HepG2 (cell line): Measurements from ENCODE around the gene KATNB1. TPM values are rescaled to one million over a fixed set of nuclear protein-coding genes. Genes with fewer than 3 reads are reported as not detected.
A peak's percentile ranks its signal among the peaks of the same experiment; 100 is the strongest.

Source experiments
- ADNP ChIP-seq: sonication (generic); formaldehyde crosslinking; IDR thresholded peaks from 2 replicates; pipeline ENCODE4 v1.4.0; 2020; ENCODE audit warnings: missing genetic modification reagents
- CHCHD3 ChIP-seq: sonication (generic); formaldehyde crosslinking; IDR thresholded peaks from 2 replicates; pipeline ENCODE4 v1.8.0; 2022; ENCODE audit warnings: mild to moderate bottlenecking, missing genetic modification reagents, moderate library complexity
- EHMT2 ChIP-seq: fragments of 200-600 bp; sonication (generic); IDR thresholded peaks from 2 replicates; pipeline ENCODE4 v1.7.0; 2017; ENCODE audit warnings: antibody characterized with exemption, low read depth, low read length, borderline replicate concordance
- FUBP1 ChIP-seq: sonication (generic); formaldehyde crosslinking; IDR thresholded peaks from 2 replicates; pipeline ENCODE4 v1.5.1; 2020; ENCODE audit warnings: missing genetic modification reagents, mild to moderate bottlenecking, borderline replicate concordance
- KDM3A ChIP-seq: IDR thresholded peaks from 2 replicates; pipeline ENCODE4 v1.6.1; 2018; ENCODE audit warnings: low read depth, missing compliant biosample characterization
- KDM6A ChIP-seq: IDR thresholded peaks from 2 replicates; pipeline ENCODE4 v1.6.1; 2016; ENCODE audit warnings: low read depth
- PRDM10 ChIP-seq: sonication (generic); formaldehyde crosslinking; IDR thresholded peaks from 2 replicates; pipeline ENCODE4 v1.4.0; 2020; ENCODE audit warnings: low read depth, missing genetic modification reagents
- SMARCC2 ChIP-seq: fragments of 450-650 bp; IDR thresholded peaks from 2 replicates; pipeline ENCODE4 v1.6.1; 2017; ENCODE audit warnings: antibody characterized with exemption, mild to moderate bottlenecking
- SNAPC2 ChIP-seq: sonication (generic); formaldehyde crosslinking; IDR thresholded peaks from 2 replicates; pipeline ENCODE4 v1.8.1; 2022; ENCODE audit warnings: mild to moderate bottlenecking, missing genetic modification reagents
- ZNF225 ChIP-seq: sonication (generic); formaldehyde crosslinking; IDR thresholded peaks from 2 replicates; pipeline ENCODE4 v1.4.0; 2020; ENCODE audit warnings: mild to moderate bottlenecking, missing genetic modification reagents
- ZNF644 ChIP-seq: IDR thresholded peaks from 2 replicates; pipeline ENCODE4 v1.6.1; 2016; ENCODE audit warnings: low read depth
- ZSCAN20 ChIP-seq: sonication (generic); formaldehyde crosslinking; IDR thresholded peaks from 2 replicates; pipeline ENCODE4 v1.4.0; 2020; ENCODE audit warnings: missing genetic modification reagents, mild to moderate bottlenecking, borderline replicate concordance
- polyA plus RNA-seq, 8 experiments: library from polyadenylated mRNA; depleted of rRNA in 3 of 8; stranded (reverse) in 7 of 8; unstranded in 1 of 8; fragments of >200 nt; fragmentation: Illumina TruSeq in 4 of 8; extraction: Trizol in 4 of 8; gene quantifications; 2 replicates each; pipeline versions ENCODE4 v1.2.1 to v1.2.3, GENCODE V29; 2011 to 2016; ENCODE audit warnings: low read depth in 4 of 8, missing spikeins in 1 of 8, mixed read lengths in 1 of 8; ENCODE audit not compliant: insufficient read depth in 1 of 8
- total RNA-seq, 5 experiments: library from RNA; depleted of rRNA; stranded (reverse); fragments of >200 nt; fragmentation: Illumina TruSeq; extraction: Trizol; gene quantifications; 2 replicates each; pipeline ENCODE4 v1.2.3, GENCODE V29; 2016; ENCODE audit warnings: low read depth in 1 of 5
- TF ChIP-seq, protein P1 (sequence below): sonication (generic); formaldehyde crosslinking; IDR thresholded peaks from 2 replicates; pipeline ENCODE4 v1.9.0; 2021; ENCODE audit warnings: mild to moderate bottlenecking, missing genetic modification reagents
- TF ChIP-seq, protein P2 (sequence below): sonication (generic); formaldehyde crosslinking; IDR thresholded peaks from 2 replicates; pipeline ENCODE4 v1.5.0; 2020; ENCODE audit warnings: missing genetic modification reagents, mild to moderate bottlenecking, borderline replicate concordance

The KATNB1 gene
- total and polyA plus RNA-seq, 2 of the 13 experiments (the other 11 are each of a cell fraction or from before 2014, with no cell fraction given) = 31.5 to 43.5 TPM

DNA sequence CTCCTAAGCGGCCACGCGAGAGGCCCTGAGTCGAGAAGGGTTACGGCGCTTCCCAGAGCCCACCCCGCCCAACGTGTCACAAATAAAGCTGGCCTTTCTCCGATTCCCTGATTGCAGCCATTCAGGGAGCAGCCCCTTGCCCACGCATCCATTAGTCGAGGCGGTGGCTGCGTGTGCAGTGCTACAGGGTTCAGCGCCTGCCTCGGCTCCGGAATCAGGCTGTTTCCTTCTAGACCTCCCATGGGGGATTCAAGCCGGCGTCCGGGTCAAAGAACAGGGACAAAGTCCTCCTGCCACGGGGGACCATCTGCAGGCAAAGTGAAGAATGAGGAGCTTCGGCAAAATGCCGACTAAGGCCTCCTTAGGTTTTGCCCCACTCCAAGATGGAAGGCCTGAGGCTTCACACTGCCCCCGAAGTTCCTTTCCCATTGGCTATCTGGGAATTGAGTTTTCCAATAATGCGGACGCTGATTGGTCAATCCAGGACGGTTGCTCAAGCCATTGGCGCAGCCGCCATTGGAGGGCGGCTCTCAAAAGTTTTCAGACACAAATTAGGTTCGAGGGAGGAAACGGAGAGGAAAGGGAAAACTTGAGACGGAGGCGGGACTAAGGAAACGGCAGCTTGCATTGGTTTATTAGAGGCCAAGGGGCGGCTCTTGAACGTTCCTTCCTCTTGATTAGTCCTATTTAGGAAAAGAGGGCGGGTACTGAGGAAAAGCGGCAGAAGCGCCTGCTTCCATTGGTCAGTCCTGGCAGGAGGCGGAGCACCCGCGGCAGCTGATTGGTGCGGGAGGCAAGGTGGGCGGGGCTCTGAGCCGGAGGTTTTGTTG is 430 bp upstream of the KATNB1 start (continued):
- TF ChIP-seq EHMT2 (peak; percentile 66; the same call in 1 of the 2 replicates), KDM3A (CRISPR knock-in tag) (peak; percentile 25; the same call in 1 of the 2 replicates), SNAPC2 (CRISPR knock-in tag) (no peak), SMARCC2 (no peak), FUBP1 (CRISPR knock-in tag) (no peak), ZNF644 (CRISPR knock-in tag) (no peak), ADNP (CRISPR knock-in tag) (no peak), CHCHD3 (no peak), ZNF225 (CRISPR knock-in tag) (peak; percentile 88), ZSCAN20 (no peak; the same call in 1 of the 2 replicates), KDM6A (0 out of 2 replicates have a peak, but pooled peaks have one; percentile 13), PRDM10 (no peak)
- TF ChIP-seq, protein P1, sequence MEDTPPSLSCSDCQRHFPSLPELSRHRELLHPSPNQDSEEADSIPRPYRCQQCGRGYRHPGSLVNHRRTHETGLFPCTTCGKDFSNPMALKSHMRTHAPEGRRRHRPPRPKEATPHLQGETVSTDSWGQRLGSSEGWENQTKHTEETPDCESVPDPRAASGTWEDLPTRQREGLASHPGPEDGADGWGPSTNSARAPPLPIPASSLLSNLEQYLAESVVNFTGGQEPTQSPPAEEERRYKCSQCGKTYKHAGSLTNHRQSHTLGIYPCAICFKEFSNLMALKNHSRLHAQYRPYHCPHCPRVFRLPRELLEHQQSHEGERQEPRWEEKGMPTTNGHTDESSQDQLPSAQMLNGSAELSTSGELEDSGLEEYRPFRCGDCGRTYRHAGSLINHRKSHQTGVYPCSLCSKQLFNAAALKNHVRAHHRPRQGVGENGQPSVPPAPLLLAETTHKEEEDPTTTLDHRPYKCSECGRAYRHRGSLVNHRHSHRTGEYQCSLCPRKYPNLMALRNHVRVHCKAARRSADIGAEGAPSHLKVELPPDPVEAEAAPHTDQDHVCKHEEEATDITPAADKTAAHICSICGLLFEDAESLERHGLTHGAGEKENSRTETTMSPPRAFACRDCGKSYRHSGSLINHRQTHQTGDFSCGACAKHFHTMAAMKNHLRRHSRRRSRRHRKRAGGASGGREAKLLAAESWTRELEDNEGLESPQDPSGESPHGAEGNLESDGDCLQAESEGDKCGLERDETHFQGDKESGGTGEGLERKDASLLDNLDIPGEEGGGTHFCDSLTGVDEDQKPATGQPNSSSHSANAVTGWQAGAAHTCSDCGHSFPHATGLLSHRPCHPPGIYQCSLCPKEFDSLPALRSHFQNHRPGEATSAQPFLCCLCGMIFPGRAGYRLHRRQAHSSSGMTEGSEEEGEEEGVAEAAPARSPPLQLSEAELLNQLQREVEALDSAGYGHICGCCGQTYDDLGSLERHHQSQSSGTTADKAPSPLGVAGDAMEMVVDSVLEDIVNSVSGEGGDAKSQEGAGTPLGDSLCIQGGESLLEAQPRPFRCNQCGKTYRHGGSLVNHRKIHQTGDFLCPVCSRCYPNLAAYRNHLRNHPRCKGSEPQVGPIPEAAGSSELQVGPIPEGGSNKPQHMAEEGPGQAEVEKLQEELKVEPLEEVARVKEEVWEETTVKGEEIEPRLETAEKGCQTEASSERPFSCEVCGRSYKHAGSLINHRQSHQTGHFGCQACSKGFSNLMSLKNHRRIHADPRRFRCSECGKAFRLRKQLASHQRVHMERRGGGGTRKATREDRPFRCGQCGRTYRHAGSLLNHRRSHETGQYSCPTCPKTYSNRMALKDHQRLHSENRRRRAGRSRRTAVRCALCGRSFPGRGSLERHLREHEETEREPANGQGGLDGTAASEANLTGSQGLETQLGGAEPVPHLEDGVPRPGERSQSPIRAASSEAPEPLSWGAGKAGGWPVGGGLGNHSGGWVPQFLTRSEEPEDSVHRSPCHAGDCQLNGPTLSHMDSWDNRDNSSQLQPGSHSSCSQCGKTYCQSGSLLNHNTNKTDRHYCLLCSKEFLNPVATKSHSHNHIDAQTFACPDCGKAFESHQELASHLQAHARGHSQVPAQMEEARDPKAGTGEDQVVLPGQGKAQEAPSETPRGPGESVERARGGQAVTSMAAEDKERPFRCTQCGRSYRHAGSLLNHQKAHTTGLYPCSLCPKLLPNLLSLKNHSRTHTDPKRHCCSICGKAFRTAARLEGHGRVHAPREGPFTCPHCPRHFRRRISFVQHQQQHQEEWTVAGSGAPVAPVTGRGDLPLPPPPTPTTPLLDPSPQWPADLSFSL = no peak
- TF ChIP-seq, protein P2, sequence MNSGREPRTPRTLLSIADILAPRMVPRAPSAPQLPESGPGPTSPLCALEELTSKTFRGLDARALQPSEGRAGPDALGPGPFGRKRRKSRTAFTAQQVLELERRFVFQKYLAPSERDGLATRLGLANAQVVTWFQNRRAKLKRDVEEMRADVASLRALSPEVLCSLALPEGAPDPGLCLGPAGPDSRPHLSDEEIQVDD (CRISPR knock-in tag) = no peak; the same call in 1 of the 2 replicates
